Neural cell (in vitro differentiated cells): ENCODE measurements around the gene PHOX2B. TPM values are rescaled to one million over a fixed set of nuclear protein-coding genes. Genes with fewer than 3 reads are reported as not detected.

Experiments used
- H2AFZ ChIP-seq: fragments of 200-600, 300-800 bp; sonication (generic), shearing (Covaris generic); 2 replicates; pipeline ENCODE4 v1.6.0; 2014; ENCODE audit warnings: low read depth, mild to moderate bottlenecking, antibody characterized with exemption, low read length, moderate library complexity
- H3F3A ChIP-seq: fragments of 200-600 bp; shearing (Covaris generic); 2 replicates; pipeline ENCODE4 v1.6.1; 2016; ENCODE audit warnings: mild to moderate bottlenecking, moderate library complexity, mixed read lengths, antibody characterized with exemption, low read length; ENCODE audit not compliant: insufficient read depth, poor library complexity, severe bottlenecking
- H3K27ac ChIP-seq: fragments of 200-600, 300-800 bp; sonication (generic), shearing (Covaris generic); 2 replicates; pipeline ENCODE4 v1.5.1; 2014; ENCODE audit warnings: mild to moderate bottlenecking, low read length, moderate library complexity
- H3K27me3 ChIP-seq: fragments of 300-800, 200-600 bp; sonication (generic), shearing (Covaris generic); 2 replicates; pipeline ENCODE4 v1.6.0; 2014; ENCODE audit warnings: mild to moderate bottlenecking, low read depth, low read length, moderate library complexity; ENCODE audit not compliant: insufficient read depth
- H3K36me3 ChIP-seq: fragments of 300-800, 200-600 bp; sonication (generic), shearing (Covaris generic); 2 replicates; pipeline ENCODE4 v1.5.1; 2014; ENCODE audit warnings: mild to moderate bottlenecking, antibody characterized with exemption, low read length, moderate library complexity; ENCODE audit not compliant: insufficient read depth
- H3K4me2 ChIP-seq: fragments of 300-800, 200-600 bp; sonication (generic), shearing (Covaris generic); 2 replicates; pipeline ENCODE4 v1.6.0; 2014; ENCODE audit warnings: mild to moderate bottlenecking, low read length
- H3K4me3 ChIP-seq: fragments of 300-800, 200-600 bp; sonication (generic), shearing (Covaris generic); 2 replicates; pipeline ENCODE4 v1.5.1; 2014; ENCODE audit warnings: mild to moderate bottlenecking, low read length, moderate library complexity
- H3K79me2 ChIP-seq: fragments of 200-600 bp; shearing (Covaris generic); replicated peaks from 2 replicates; pipeline ENCODE4 v1.6.0; 2014; ENCODE audit warnings: mild to moderate bottlenecking, low read length, moderate library complexity; ENCODE audit not compliant: insufficient read depth
- H3K9ac ChIP-seq: fragments of 300-800, 200-600 bp; sonication (generic), shearing (Covaris generic); 2 replicates; pipeline ENCODE4 v1.6.1; 2016; ENCODE audit warnings: mild to moderate bottlenecking, low read length, mixed read lengths
- H3K9me2 ChIP-seq: fragments of 200-600 bp; shearing (Covaris generic); 2 replicates; pipeline ENCODE4 v1.6.1; 2016; ENCODE audit warnings: mild to moderate bottlenecking, low read length, mixed read lengths; ENCODE audit not compliant: insufficient read depth
- H3K9me3 ChIP-seq: fragments of 200-600, 300-800 bp; sonication (generic), shearing (Covaris generic); 2 replicates; pipeline ENCODE4 v1.6.1; 2016; ENCODE audit warnings: mild to moderate bottlenecking, mixed run types, low read length, moderate library complexity, mixed read lengths
- H4K20me1 ChIP-seq: fragments of 200-600 bp; shearing (Covaris generic); 2 replicates; pipeline ENCODE4 v1.6.1; 2016; ENCODE audit warnings: mild to moderate bottlenecking, mixed run types; ENCODE audit not compliant: insufficient read depth
- CTCF ChIP-seq: fragments of 450-650 bp; IDR thresholded peaks from 2 replicates; pipeline ENCODE4 v1.5.1; 2014; ENCODE audit warnings: antibody characterized with exemption, mild to moderate bottlenecking, moderate library complexity; ENCODE audit not compliant: poor library complexity, severe bottlenecking
- EP300 ChIP-seq: fragments of 450-650 bp; conservative IDR thresholded peaks from 2 replicates; pipeline ENCODE4 v1.6.1; 2014; ENCODE audit warnings: antibody characterized with exemption, mild to moderate bottlenecking, moderate library complexity; ENCODE audit not compliant: poor library complexity, severe bottlenecking
- EZH2 ChIP-seq: fragments of 200-600, 300-800 bp; shearing (Covaris generic), sonication (generic); IDR thresholded peaks from 2 replicates; pipeline ENCODE4 v1.6.1; 2014; ENCODE audit warnings: antibody characterized with exemption, low read length, borderline replicate concordance, mild to moderate bottlenecking; ENCODE audit not compliant: insufficient read depth, poor library complexity, severe bottlenecking
- MXI1 ChIP-seq: fragments of 450-650 bp; conservative IDR thresholded peaks from 2 replicates; pipeline ENCODE4 v1.6.1; 2014; ENCODE audit warnings: antibody characterized with exemption, mild to moderate bottlenecking; ENCODE audit not compliant: poor library complexity, severe bottlenecking
- POLR2AphosphoS5 ChIP-seq: IDR thresholded peaks from 2 replicates; pipeline ENCODE4 v1.6.1; 2012
- RAD21 ChIP-seq: fragments of 450-650 bp; conservative IDR thresholded peaks from 2 replicates; pipeline ENCODE4 v1.6.1; 2014; ENCODE audit warnings: antibody characterized with exemption, mild to moderate bottlenecking, moderate library complexity
- REST ChIP-seq: IDR thresholded peaks from 2 replicates; pipeline ENCODE4 v1.6.1; 2012; ENCODE audit warnings: borderline replicate concordance
- SMC3 ChIP-seq: fragments of 450-650 bp; conservative IDR thresholded peaks from 2 replicates; pipeline ENCODE4 v1.6.1; 2014; ENCODE audit warnings: antibody characterized with exemption, mild to moderate bottlenecking, moderate library complexity; ENCODE audit not compliant: poor library complexity
- TAF1 ChIP-seq: IDR thresholded peaks from 2 replicates; pipeline ENCODE4 v1.6.1; 2012; ENCODE audit warnings: low read depth
- polyA plus RNA-seq: library from polyadenylated mRNA; depleted of rRNA; stranded (reverse); fragments of >200 nt; gene quantifications from 2 replicates; pipeline ENCODE4 v1.2.3, GENCODE V29; 2014

PHOX2B gene
- polyA plus RNA-seq, 1 donor from 2014 or later: not detected

GRCh38 chr4:41723286-41723685, 25.2 kb downstream of the PHOX2B start:
- no peak overlapping the region for H3K27ac ChIP-seq
- no peak overlapping the region for H2AFZ ChIP-seq
- no peaks in the 10 kb centered on the region for H3F3A ChIP-seq
- no peaks in the 10 kb centered on the region for H3K79me2 ChIP-seq
- no peaks in the 10 kb centered on the region for H3K27me3 ChIP-seq
- H3K4me3 ChIP-seq: no peak overlapping the region
- no peak overlapping the region for H3K9ac ChIP-seq
- H3K9me3 ChIP-seq: no peaks in the 10 kb centered on the region
- TF ChIP-seq SMC3: no peak
- TF ChIP-seq CTCF: no peak
- TF ChIP-seq EP300: no peak
- TF ChIP-seq EZH2: no peak
- TF ChIP-seq POLR2AphosphoS5: no peak
- TF ChIP-seq RAD21: no peak
- no peak for TF ChIP-seq REST
- TF ChIP-seq MXI1: no peak
- TF ChIP-seq TAF1: no peak
- H3K36me3 ChIP-seq: no peaks in the 10 kb centered on the region
- H3K9me2 ChIP-seq: no peaks in the 10 kb centered on the region
- H4K20me1 ChIP-seq: no peaks in the 10 kb centered on the region
- no peak overlapping the region for H3K4me2 ChIP-seq

GRCh38 chr4:41722181-41722580, 26.3 kb downstream of the PHOX2B start:
- Histone ChIP-seq H3K9ac (no peak overlapping the region), H2AFZ (no peak overlapping the region), H3K36me3 (no peaks in the 10 kb centered on the region), H3K4me2 (no peak overlapping the region), H3K27ac (no peak overlapping the region), H4K20me1 (no peaks in the 10 kb centered on the region), H3K79me2 (no peaks in the 10 kb centered on the region), H3K9me3 (no peaks in the 10 kb centered on the region), H3K4me3 (no peak overlapping the region), H3K27me3 (no peaks in the 10 kb centered on the region), H3K9me2 (no peaks in the 10 kb centered on the region), H3F3A (no peaks in the 10 kb centered on the region)
- TF ChIP-seq EP300: no peak
- no peak for TF ChIP-seq REST
- TF ChIP-seq RAD21: no peak
- no peak for TF ChIP-seq EZH2
- TF ChIP-seq TAF1: no peak
- no peak for TF ChIP-seq SMC3
